Right lobe of liver (tissue), 6 donors: ENCODE data around the gene DYSF. TPM values are rescaled to one million over a fixed set of nuclear protein-coding genes. Genes with fewer than 3 reads are reported as not detected.

Source experiments
- ATAC-seq, 4 donors: fragments of 200-7000 bp; cut with Tn5 transposase; one replicate each; pipeline ENCODE4 v1.9.1; 2020; ENCODE audit warnings: mild to moderate bottlenecking in 4 of 4, moderate library complexity in 4 of 4
- DNase-seq, 3 donors: peaks; one replicate each; pipeline ENCODE4 v3.0.0-alpha.2; 2020
- H3K27ac ChIP-seq, 3 donors: fragments of 200-600 bp; one replicate each; pipeline ENCODE4 v1.8.0; 2022
- H3K27me3 ChIP-seq, 2 donors: fragments of 200-600 bp; one replicate each; pipeline ENCODE4 v1.8.0; 2022
- H3K36me3 ChIP-seq, 4 donors: fragments of 200-600 bp; sonication (generic) in 1 of 4; one replicate each; pipeline versions ENCODE4 v1.5.1 to v1.8.0; 2017 to 2022; ENCODE audit warnings: control low read depth in 1 of 4
- H3K4me1 ChIP-seq, 4 donors: fragments of 200-600 bp; sonication (generic) in 1 of 4; one replicate each; pipeline versions ENCODE4 v1.5.1 to v1.8.0; 2017 to 2022; ENCODE audit warnings: control low read depth in 1 of 4
- H3K4me3 ChIP-seq, 3 donors: fragments of 200-600 bp; one replicate each; pipeline ENCODE4 v1.8.0; 2022
- H3K9me3 ChIP-seq, 4 donors: fragments of 200-600 bp; sonication (generic) in 1 of 4; one replicate each; pipeline versions ENCODE4 v1.5.1 to v1.8.0; 2017 to 2022; ENCODE audit warnings: control low read depth in 1 of 4
- POLR2A ChIP-seq: fragments of 450-650 bp; IDR thresholded peaks from one replicate; pipeline ENCODE4 v1.6.1; 2017; ENCODE audit warnings: antibody characterized with exemption, mild to moderate bottlenecking
- WGBS: methylation state at CpG from one replicate; pipeline ENCODE4 v1.1.6; 2018; ENCODE audit warnings: low coverage, low lambda C conversion rate; ENCODE audit not compliant: insufficient coverage; ENCODE audit errors: missing lambda C conversion rate; 5-methylcytosine and 5-hydroxymethylcytosine counted together
- intact Hi-C, 2 donors: fragments of 100-400 bp; cut with DNase I; formaldehyde crosslinking; loops; one replicate each; pipeline versions ENCODE4 v1.11.2 to v1.14.1; 2022
- total RNA-seq, 6 experiments: library from RNA; depleted of rRNA in 2 of 6; stranded (reverse); fragments of >200 nt in 2 of 6; fragmentation: NEBNext Ultra II Directional in 3 of 6; extraction: Animal tissue kit (Norgen Biotek cat#: 25700) in 3 of 6; gene quantifications; one replicate each; pipeline versions ENCODE4 v1.1.0 to v1.2.4, GENCODE V29; 2016 to 2023
- TF ChIP-seq, protein P1 (sequence below), 4 donors: fragments of 200-600 bp in 3 of 4; fragments of 450-650 bp in 1 of 4; IDR thresholded peaks; one replicate each; pipeline versions ENCODE4 v1.5.1 to v1.8.0; 2016 to 2022; ENCODE audit warnings: antibody characterized with exemption in 4 of 4, mild to moderate bottlenecking in 2 of 4
- donor health status: DM: no; HTN: yes; CAD: no.
- donor health status: DM: no; HTN: no; CAD: no.
- donor health status: DM: no; HTN: no; CAD: no.
- donor health status: DM: no; HTN: yes; CAD: no.
- donor health status: DM: no; HTN: yes; CAD: no.

The DYSF gene
- total RNA-seq, 6 experiments from 2014 or later: 21.8 to 55.0 (median 32.9) TPM

DNA sequence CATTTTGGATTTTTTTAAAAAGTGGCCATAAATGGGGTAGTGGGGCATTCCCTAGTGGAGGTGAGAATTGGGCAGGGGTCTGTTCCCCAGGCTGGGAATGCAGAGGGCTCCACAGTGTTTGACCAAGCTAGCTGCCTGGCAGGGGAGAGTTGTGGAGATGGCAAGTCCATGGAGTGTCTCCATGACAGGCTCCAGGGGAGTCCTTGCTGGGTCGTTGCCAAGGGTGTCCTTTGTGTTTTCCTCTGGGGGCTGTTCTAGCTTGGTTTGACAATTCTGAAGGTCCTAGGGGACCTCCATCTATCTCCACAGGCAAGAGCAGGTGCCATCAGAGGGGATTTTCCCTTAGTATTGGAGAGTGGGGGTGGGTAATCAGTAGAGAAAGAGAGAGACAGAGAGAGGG is 265.3 kb downstream of the DYSF start:
- Histone ChIP-seq H3K27ac (no peak overlapping the region), H3K27me3 (no peaks in the 10 kb centered on the region), H3K36me3 (no peaks in the 10 kb centered on the region), H3K4me3 (no peak overlapping the region), H3K4me1 (peaks cover 0 to 6% (median 0%) of the 10 kb centered on the region in 4 donors), H3K9me3 (no peaks in the 10 kb centered on the region)
- 20% methylated on average over 1 of the region's 1 CpG for WGBS
- no peak for TF ChIP-seq POLR2A
- TF ChIP-seq, protein P1, sequence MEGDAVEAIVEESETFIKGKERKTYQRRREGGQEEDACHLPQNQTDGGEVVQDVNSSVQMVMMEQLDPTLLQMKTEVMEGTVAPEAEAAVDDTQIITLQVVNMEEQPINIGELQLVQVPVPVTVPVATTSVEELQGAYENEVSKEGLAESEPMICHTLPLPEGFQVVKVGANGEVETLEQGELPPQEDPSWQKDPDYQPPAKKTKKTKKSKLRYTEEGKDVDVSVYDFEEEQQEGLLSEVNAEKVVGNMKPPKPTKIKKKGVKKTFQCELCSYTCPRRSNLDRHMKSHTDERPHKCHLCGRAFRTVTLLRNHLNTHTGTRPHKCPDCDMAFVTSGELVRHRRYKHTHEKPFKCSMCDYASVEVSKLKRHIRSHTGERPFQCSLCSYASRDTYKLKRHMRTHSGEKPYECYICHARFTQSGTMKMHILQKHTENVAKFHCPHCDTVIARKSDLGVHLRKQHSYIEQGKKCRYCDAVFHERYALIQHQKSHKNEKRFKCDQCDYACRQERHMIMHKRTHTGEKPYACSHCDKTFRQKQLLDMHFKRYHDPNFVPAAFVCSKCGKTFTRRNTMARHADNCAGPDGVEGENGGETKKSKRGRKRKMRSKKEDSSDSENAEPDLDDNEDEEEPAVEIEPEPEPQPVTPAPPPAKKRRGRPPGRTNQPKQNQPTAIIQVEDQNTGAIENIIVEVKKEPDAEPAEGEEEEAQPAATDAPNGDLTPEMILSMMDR (IDR thresholded peaks at IDR 0.05): no peak
- no peak for ATAC-seq
- DNase-seq: no peak
- intact Hi-C loops: no loop called here

- DNase-seq (no peak), ATAC-seq (no peak)
- H3K4me1 ChIP-seq: peaks cover 0 to 6% (median 0%) of the 10 kb centered on the region in 4 donors
- H3K9me3 ChIP-seq: no peaks in the 10 kb centered on the region
- no peaks in the 10 kb centered on the region for H3K27me3 ChIP-seq
- intact Hi-C loops: no loop called here
- H3K27ac ChIP-seq: no peak overlapping the region
- H3K4me3 ChIP-seq: no peak overlapping the region
- H3K36me3 ChIP-seq: no peaks in the 10 kb centered on the region
- TF ChIP-seq, protein P1 (IDR thresholded peaks at IDR 0.05): no peak
- no peak for TF ChIP-seq POLR2A
- 94% methylated on average over 3 of the region's 5 CpGs for WGBS
Measured at GRCh38 chr2:71719520-71720282, 266.3 kb downstream of the DYSF start.

DNA sequence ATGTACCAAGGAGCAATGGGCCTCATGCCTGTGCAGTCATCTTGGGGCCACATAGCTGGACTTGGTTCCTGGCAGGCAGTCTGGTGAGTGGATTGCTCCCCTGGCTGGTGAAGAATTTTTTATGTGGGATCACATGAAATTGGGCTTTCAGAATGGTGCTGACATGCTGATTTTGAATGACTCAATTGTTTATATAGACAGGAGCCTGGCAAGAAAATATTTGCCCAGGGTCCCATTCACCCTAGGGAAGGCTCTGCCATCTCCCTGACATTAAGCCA is 266.9 kb downstream of the DYSF start:
- Histone ChIP-seq H3K4me3 (no peak overlapping the region), H3K36me3 (no peaks in the 10 kb centered on the region), H3K27me3 (no peaks in the 10 kb centered on the region), H3K4me1 (peaks cover 0 to 6% (median 0%) of the 10 kb centered on the region in 4 donors), H3K9me3 (no peaks in the 10 kb centered on the region), H3K27ac (no peak overlapping the region)
- TF ChIP-seq POLR2A: no peak
- TF ChIP-seq, protein P1 (IDR thresholded peaks at IDR 0.05): no peak
- no peak for DNase-seq
- ATAC-seq: no peak
- intact Hi-C loops: no loop called here

GRCh38 chr2:71720596-71721361 is 267.4 kb downstream of the DYSF start:
- Histone ChIP-seq H3K4me3 (no peak overlapping the region), H3K27me3 (no peaks in the 10 kb centered on the region), H3K9me3 (no peaks in the 10 kb centered on the region), H3K27ac (no peak overlapping the region), H3K36me3 (no peaks in the 10 kb centered on the region), H3K4me1 (peaks cover 0 to 6% (median 0%) of the 10 kb centered on the region in 4 donors)
- intact Hi-C loops: no loop called here
- ATAC-seq (no peak), DNase-seq (no peak)
- 60% methylated on average over 1 of the region's 4 CpGs for WGBS
- TF ChIP-seq, protein P1 (IDR thresholded peaks at IDR 0.05): no peak
- TF ChIP-seq POLR2A: no peak
